K562 (cell line): Measurements from ENCODE around the gene EFEMP2. TPM values are rescaled to one million over a fixed set of nuclear protein-coding genes. Genes with fewer than 3 reads are reported as not detected.
A peak's percentile ranks its signal among the peaks of the same experiment; 100 is the strongest.

Source experiments
- CBX1 ChIP-seq: sonication (generic); IDR thresholded peaks from 2 replicates; pipeline ENCODE4 v1.6.1; 2016; ENCODE audit warnings: antibody characterized with exemption, low read depth, mild to moderate bottlenecking
- FOXJ3 ChIP-seq: sonication (generic); formaldehyde crosslinking; IDR thresholded peaks from 2 replicates; pipeline ENCODE4 v1.4.0; 2020; ENCODE audit warnings: mild to moderate bottlenecking, missing genetic modification reagents
- MEIS2 ChIP-seq: fragments of 450-650 bp; IDR thresholded peaks from 2 replicates; pipeline ENCODE4 v1.6.1; 2014; ENCODE audit warnings: mild to moderate bottlenecking; ENCODE audit not compliant: partially characterized antibody
- NFRKB ChIP-seq: fragments of 450-650 bp; IDR thresholded peaks from 2 replicates; pipeline ENCODE4 v1.6.1; 2016; ENCODE audit warnings: low read depth
- NR2C2 ChIP-seq, 2 experiments: fragments of 200-800 bp in 1 of 2; sonication (Bioruptor generic) in 1 of 2; sonication (generic) in 1 of 2; formaldehyde crosslinking in 1 of 2; IDR thresholded peaks; 2 replicates each; pipeline versions ENCODE4 v1.6.1 to v1.8.0; 2016 to 2022; ENCODE audit warnings: mild to moderate bottlenecking in 1 of 2, missing compliant biosample characterization in 1 of 2, missing genetic modification characterization in 1 of 2, missing genetic modification reagents in 1 of 2
- PBX2 ChIP-seq, 2 experiments: IDR thresholded peaks in 1 of 2; conservative IDR thresholded peaks in 1 of 2; 2 replicates each; pipeline ENCODE4 v1.6.1; 2016; ENCODE audit warnings: low read depth in 2 of 2, mild to moderate bottlenecking in 1 of 2, missing compliant biosample characterization in 1 of 2, missing genetic modification characterization in 1 of 2, moderate library complexity in 1 of 2
- PTRF ChIP-seq: fragments of 450-650 bp; IDR thresholded peaks from 2 replicates; pipeline ENCODE4 v1.6.1; 2016; ENCODE audit warnings: mild to moderate bottlenecking, missing genetic modification characterization, missing compliant biosample characterization
- RERE ChIP-seq: sonication (generic); formaldehyde crosslinking; IDR thresholded peaks from 2 replicates; pipeline ENCODE4 v1.8.0; 2023; ENCODE audit warnings: missing genetic modification reagents, mild to moderate bottlenecking, borderline replicate concordance
- TAF15 ChIP-seq: fragments of 200-400 bp; formaldehyde crosslinking; IDR thresholded peaks from 2 replicates; pipeline ENCODE4 v1.6.1; 2017; ENCODE audit warnings: mild to moderate bottlenecking, low read depth, low read length, moderate library complexity
- TGIF2 ChIP-seq: sonication (generic); formaldehyde crosslinking; IDR thresholded peaks from 2 replicates; pipeline ENCODE4 v1.8.1; 2022; ENCODE audit warnings: mild to moderate bottlenecking, missing genetic modification reagents, moderate library complexity
- ZNF212 ChIP-seq: fragments of 450-650 bp; formaldehyde crosslinking; IDR thresholded peaks from 2 replicates; pipeline ENCODE4 v1.4.0; 2020; ENCODE audit warnings: mild to moderate bottlenecking
- ZNF592 ChIP-seq: fragments of 450-650 bp; IDR thresholded peaks from 2 replicates; pipeline ENCODE4 v1.6.1; 2017; ENCODE audit warnings: antibody characterized with exemption, mild to moderate bottlenecking
- polyA plus RNA-seq, 8 experiments: library from polyadenylated mRNA; depleted of rRNA in 4 of 8; stranded (reverse) in 5 of 8; unstranded in 3 of 8; fragments of >200 nt; fragmentation: Nextera tagmentation in 2 of 8; fragmentation: Illumina TruSeq in 1 of 8; extraction: Ambion mirVana in 2 of 8; extraction: Trizol in 1 of 8; gene quantifications; 2 replicates each; pipeline versions ENCODE4 v1.2.1 to v1.2.3, GENCODE V29; 2011 to 2014; ENCODE audit warnings: inconsistent platforms in 1 of 8, missing spikeins in 1 of 8
- total RNA-seq, 7 experiments: library from RNA; depleted of rRNA in 6 of 7; stranded (reverse); fragments of >200 nt in 6 of 7; fragmentation: Illumina TruSeq in 2 of 7; extraction: Trizol in 2 of 7; gene quantifications; 2 replicates each; pipeline versions ENCODE4 v1.2.1 to v1.2.3, GENCODE V29; 2011 to 2021; ENCODE audit warnings: low replicate concordance in 1 of 7

The EFEMP2 gene
- total and polyA plus RNA-seq, 9 of the 15 experiments (the other 6 are each of a cell fraction or from before 2014, with no cell fraction given): 0.07 to 2.9 (median 0.69) TPM; not detected in 1

GRCh38 chr11:65890324-65891218 is 18.0 kb upstream of the EFEMP2 start, which contains the start of gene CCDC85B (continued):
- TF ChIP-seq RERE (CRISPR knock-in tag) (no peak), ZNF212 (CRISPR knock-in tag) (no peak), NR2C2 (CRISPR knock-in tag; IDR thresholded peaks at IDR 0.05) (peak; percentile 44), NR2C2 (tag; IDR thresholded peaks at IDR 0.05) (peak; percentile 24; the same call in 1 of the 2 replicates), FOXJ3 (CRISPR knock-in tag) (no peak), PTRF (no peak), TAF15 (no peak), TGIF2 (no peak), NFRKB (no peak), ZNF592 (peak; percentile 93), CBX1 (peak; percentile 77), PBX2 (CRISPR knock-in tag; IDR thresholded peaks at IDR 0.05; ENCODE audit: low read depth) (no peak), PBX2 (tag; conservative IDR thresholded peaks at IDR 0.05; ENCODE audit: low read depth) (no peak), MEIS2 (peak; percentile 84)
